Right lobe of liver (tissue), 4 donors: ENCODE measurements around the gene APOL3.
A peak's percentile ranks its signal among the peaks of the same experiment; 100 is the strongest.

Source experiments
- CTCF ChIP-seq, 4 donors: fragments of 200-600 bp in 3 of 4; fragments of 450-650 bp in 1 of 4; IDR thresholded peaks; one replicate each; pipeline versions ENCODE4 v1.5.1 to v1.8.0; 2016 to 2022; ENCODE audit warnings: antibody characterized with exemption in 4 of 4, mild to moderate bottlenecking in 2 of 4
- POLR2A ChIP-seq: fragments of 450-650 bp; IDR thresholded peaks from one replicate; pipeline ENCODE4 v1.6.1; 2017; ENCODE audit warnings: antibody characterized with exemption, mild to moderate bottlenecking
- donor health status: DM: no; HTN: no; CAD: no.
- donor health status: DM: no; HTN: no; CAD: no.
- donor health status: DM: no; HTN: yes; CAD: no.

GRCh38 chr22:36194971-36195370, 34.4 kb upstream of the APOL3 start:
- TF ChIP-seq CTCF (IDR thresholded peaks at IDR 0.05) (peak; percentile 69 to 79 (median 74)), POLR2A (no peak)
